Fibroblast of lung (primary cell): Measurements from ENCODE around the gene PPAN. TPM values are rescaled to one million over a fixed set of nuclear protein-coding genes. Genes with fewer than 3 reads are reported as not detected.

ENCODE experiments used
- DNase-seq, 2 donors: peaks; one replicate each; pipeline versions ENCODE4 v3.0.0 to v3.0.0-alpha.2; 2010; ENCODE audit warnings: low read depth in 2 of 2
- H2AFZ ChIP-seq: 2 replicates; pipeline ENCODE4 v1.5.1; 2012; ENCODE audit warnings: low read length, control low read depth, inconsistent platforms
- H3K27ac ChIP-seq: 2 replicates; pipeline ENCODE4 v1.5.1; 2011; ENCODE audit warnings: low read length, control low read depth; ENCODE audit not compliant: insufficient read depth
- H3K27me3 ChIP-seq: 2 replicates; pipeline ENCODE4 v1.5.1; 2011; ENCODE audit warnings: mild to moderate bottlenecking, low read length; ENCODE audit not compliant: control insufficient read depth, insufficient read depth
- H3K36me3 ChIP-seq: 2 replicates; pipeline ENCODE4 v1.5.1; 2011; ENCODE audit warnings: low read length; ENCODE audit not compliant: control insufficient read depth, insufficient read depth
- H3K4me1 ChIP-seq: 2 replicates; pipeline ENCODE4 v1.5.1; 2011; ENCODE audit warnings: low read length; ENCODE audit not compliant: control insufficient read depth, insufficient read depth; ENCODE audit errors: extremely low read depth
- H3K4me2 ChIP-seq: 2 replicates; pipeline ENCODE4 v1.5.1; 2011; ENCODE audit warnings: low read length, control low read depth; ENCODE audit not compliant: insufficient read depth; ENCODE audit errors: extremely low read depth
- H3K4me3 ChIP-seq, 4 experiments: fragments of 200-600 bp in 1 of 4; sonication (generic) in 1 of 4; replicated peaks in 1 of 4; 2 replicates each; pipeline ENCODE4 v1.5.1; 2011 to 2016; ENCODE audit warnings: low read length in 4 of 4, low read depth in 3 of 4, mild to moderate bottlenecking in 3 of 4, control low read depth in 2 of 4, inconsistent platforms in 1 of 4, mixed read lengths in 1 of 4; ENCODE audit not compliant: insufficient read depth in 1 of 4; ENCODE audit errors: control extremely low read depth in 1 of 4
- H3K79me2 ChIP-seq: 2 replicates; pipeline ENCODE4 v1.5.1; 2012; ENCODE audit warnings: mild to moderate bottlenecking, low read length, inconsistent platforms; ENCODE audit not compliant: control insufficient read depth, insufficient read depth
- H3K9ac ChIP-seq: 2 replicates; pipeline ENCODE4 v1.5.1; 2011; ENCODE audit warnings: mild to moderate bottlenecking, low read length, control low read depth; ENCODE audit not compliant: insufficient read depth
- H3K9me3 ChIP-seq: 2 replicates; pipeline ENCODE4 v1.5.1; 2012; ENCODE audit warnings: low read depth, low read length; ENCODE audit not compliant: control insufficient read depth, insufficient read depth
- H4K20me1 ChIP-seq: 2 replicates; pipeline ENCODE4 v1.5.1; 2011; ENCODE audit warnings: low read length; ENCODE audit not compliant: control insufficient read depth, insufficient read depth; ENCODE audit errors: extremely low read depth
- EZH2 ChIP-seq: IDR thresholded peaks from 2 replicates; pipeline ENCODE4 v1.5.1; 2012; ENCODE audit warnings: low read length, control low read depth, mild to moderate bottlenecking; ENCODE audit errors: missing control alignments
- polyA plus RNA-seq, 2 donors: library from polyadenylated mRNA; depleted of rRNA in 1 of 2; stranded (reverse) in 1 of 2; unstranded in 1 of 2; fragments of >200 nt; gene quantifications; 2 replicates each; pipeline ENCODE4 v1.2.1, GENCODE V29; 2011 to 2012; ENCODE audit warnings: missing spikeins in 1 of 2
- total RNA-seq: library from RNA; depleted of rRNA; stranded (reverse); fragments of >200 nt; gene quantifications from 2 replicates; pipeline ENCODE4 v1.2.1, GENCODE V29; 2014
- TF ChIP-seq, protein P1 (sequence below), 2 donors: IDR thresholded peaks in 1 of 2; conservative IDR thresholded peaks in 1 of 2; 1 replicate in 1 of 2; 2 replicates in 1 of 2; pipeline ENCODE4 v1.5.1; 2011 to 2012; ENCODE audit warnings: low read length in 2 of 2, control low read depth in 1 of 2, inconsistent platforms in 1 of 2, low read depth in 1 of 2, mild to moderate bottlenecking in 1 of 2

The PPAN gene
- total and polyA plus RNA-seq, 2 donors (not counting 1 experiment from before 2014, with no cell fraction given) = 15.3 to 22.6 TPM

DNA sequence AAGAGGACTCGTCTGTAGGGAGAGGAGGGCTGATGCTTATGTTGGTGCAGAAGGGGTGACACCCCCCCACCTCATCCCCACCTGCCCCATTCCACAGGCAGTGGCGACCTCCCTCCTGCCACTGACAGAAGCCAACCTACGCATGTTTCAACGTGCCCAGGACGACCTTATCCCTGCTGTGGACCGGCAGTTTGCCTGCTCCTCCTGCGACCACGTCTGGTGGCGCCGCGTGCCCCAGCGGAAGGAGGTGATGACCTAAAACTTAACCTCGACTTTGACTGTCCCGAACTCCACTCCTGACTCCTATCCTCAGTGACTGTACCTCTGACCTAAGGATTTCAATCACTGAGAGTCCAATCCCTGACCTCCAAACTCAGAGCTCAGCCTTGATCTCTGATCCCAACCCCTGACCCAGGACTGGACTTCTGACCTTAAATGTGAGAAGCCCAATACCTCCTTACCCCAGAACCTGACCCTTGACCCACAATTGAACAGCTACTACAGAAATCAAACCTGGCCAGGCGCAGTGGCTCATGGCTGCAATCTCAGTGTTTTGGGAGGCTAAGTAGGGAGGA, 16.3 kb upstream of the PPAN start:
- DNase-seq = no peak
- Histone ChIP-seq H2AFZ (no peak overlapping the region), H3K9me3 (no peaks in the 10 kb centered on the region), H3K36me3 (peaks cover 13% of the 10 kb centered on the region), H3K9ac (no peak overlapping the region), H3K4me1 (no peaks in the 10 kb centered on the region), H3K4me2 (no peak overlapping the region), H3K27ac (no peak overlapping the region), H3K79me2 (no peaks in the 10 kb centered on the region), H3K4me3 (no peak overlapping the region), H4K20me1 (no peaks in the 10 kb centered on the region), H3K27me3 (no peaks in the 10 kb centered on the region)
- TF ChIP-seq, protein P1, sequence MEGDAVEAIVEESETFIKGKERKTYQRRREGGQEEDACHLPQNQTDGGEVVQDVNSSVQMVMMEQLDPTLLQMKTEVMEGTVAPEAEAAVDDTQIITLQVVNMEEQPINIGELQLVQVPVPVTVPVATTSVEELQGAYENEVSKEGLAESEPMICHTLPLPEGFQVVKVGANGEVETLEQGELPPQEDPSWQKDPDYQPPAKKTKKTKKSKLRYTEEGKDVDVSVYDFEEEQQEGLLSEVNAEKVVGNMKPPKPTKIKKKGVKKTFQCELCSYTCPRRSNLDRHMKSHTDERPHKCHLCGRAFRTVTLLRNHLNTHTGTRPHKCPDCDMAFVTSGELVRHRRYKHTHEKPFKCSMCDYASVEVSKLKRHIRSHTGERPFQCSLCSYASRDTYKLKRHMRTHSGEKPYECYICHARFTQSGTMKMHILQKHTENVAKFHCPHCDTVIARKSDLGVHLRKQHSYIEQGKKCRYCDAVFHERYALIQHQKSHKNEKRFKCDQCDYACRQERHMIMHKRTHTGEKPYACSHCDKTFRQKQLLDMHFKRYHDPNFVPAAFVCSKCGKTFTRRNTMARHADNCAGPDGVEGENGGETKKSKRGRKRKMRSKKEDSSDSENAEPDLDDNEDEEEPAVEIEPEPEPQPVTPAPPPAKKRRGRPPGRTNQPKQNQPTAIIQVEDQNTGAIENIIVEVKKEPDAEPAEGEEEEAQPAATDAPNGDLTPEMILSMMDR (conservative IDR thresholded peaks at IDR 0.05 in 1 of 2, IDR thresholded peaks at IDR 0.05 in 1 of 2; ENCODE audit: low read depth in 1 of 2, low read length in 2 of 2) = no peak
- no peak for TF ChIP-seq EZH2

DNA sequence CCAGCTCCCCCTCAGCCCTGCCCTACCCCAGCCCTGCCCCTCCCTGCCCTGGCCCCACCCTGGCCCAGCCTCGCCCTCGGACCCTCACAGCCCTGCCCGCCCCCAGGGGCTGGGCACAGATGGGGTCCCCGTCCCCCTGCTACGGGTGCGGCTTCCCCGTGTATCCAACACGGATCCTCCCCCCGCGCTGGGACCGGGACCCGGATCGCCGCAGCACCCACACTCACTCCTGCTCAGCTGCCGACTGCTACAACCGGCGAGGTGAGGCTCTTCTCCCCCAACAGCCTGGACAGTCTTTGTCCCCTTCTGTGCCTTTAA, 14.8 kb upstream of the PPAN start:
- Histone ChIP-seq H2AFZ (no peak overlapping the region), H3K36me3 (peaks cover 13% of the 10 kb centered on the region), H3K4me1 (peaks cover 6% of the 10 kb centered on the region), H3K27ac (no peak overlapping the region), H4K20me1 (no peaks in the 10 kb centered on the region), H3K27me3 (no peaks in the 10 kb centered on the region), H3K4me2 (no peak overlapping the region), H3K79me2 (no peaks in the 10 kb centered on the region), H3K4me3 (no peak overlapping the region), H3K9ac (no peak overlapping the region), H3K9me3 (no peaks in the 10 kb centered on the region)
- TF ChIP-seq EZH2 = no peak
- TF ChIP-seq, protein P1 (conservative IDR thresholded peaks at IDR 0.05 in 1 of 2, IDR thresholded peaks at IDR 0.05 in 1 of 2; ENCODE audit: low read depth in 1 of 2, low read length in 2 of 2) = no peak
- no peak for DNase-seq

DNA sequence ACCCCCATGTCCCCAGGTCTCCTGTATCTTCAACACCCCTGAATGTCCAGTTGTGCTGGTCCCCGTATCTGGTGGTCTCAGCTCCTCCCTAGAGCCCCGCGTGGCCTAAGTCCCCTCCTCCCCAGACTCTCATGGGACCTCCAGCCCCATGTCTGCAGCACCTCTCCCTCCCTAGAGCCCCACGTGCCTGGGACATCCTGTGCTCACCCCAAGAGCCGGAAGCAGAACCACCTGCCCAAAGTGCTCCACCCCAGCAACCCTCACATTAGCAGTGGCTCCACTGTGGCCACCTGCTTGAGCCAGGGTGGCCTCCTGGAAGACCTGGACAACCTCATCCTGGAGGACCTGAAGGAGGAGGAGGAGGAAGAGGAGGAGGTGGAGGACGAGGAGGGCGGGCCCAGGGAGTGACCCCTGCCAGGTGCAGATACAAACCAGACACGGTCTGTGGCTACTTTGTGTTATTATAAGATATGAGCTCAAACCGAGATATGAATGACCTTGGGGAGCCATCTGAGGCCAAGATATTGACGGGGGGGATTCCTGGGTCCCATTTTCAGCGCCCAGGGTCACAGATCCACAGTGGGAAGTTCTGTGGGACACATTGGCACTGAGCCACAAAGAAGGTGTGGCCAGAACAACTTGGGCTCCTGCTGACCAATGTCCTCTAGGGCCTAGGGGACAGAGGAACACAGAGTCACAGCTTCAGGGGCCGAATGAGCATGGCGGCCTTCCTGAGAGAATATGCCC, 14.1 kb upstream of the PPAN start:
- Histone ChIP-seq H3K4me3 (no peak overlapping the region), H3K9ac (no peak overlapping the region), H2AFZ (no peak overlapping the region), H3K27ac (no peak overlapping the region), H3K9me3 (no peaks in the 10 kb centered on the region), H4K20me1 (no peaks in the 10 kb centered on the region), H3K4me2 (no peak overlapping the region), H3K4me1 (peaks cover 10% of the 10 kb centered on the region), H3K79me2 (no peaks in the 10 kb centered on the region), H3K27me3 (no peaks in the 10 kb centered on the region), H3K36me3 (peaks cover 13% of the 10 kb centered on the region)
- TF ChIP-seq EZH2 = no peak
- TF ChIP-seq, protein P1 (conservative IDR thresholded peaks at IDR 0.05 in 1 of 2, IDR thresholded peaks at IDR 0.05 in 1 of 2; ENCODE audit: low read depth in 1 of 2, low read length in 2 of 2) = no peak
- DNase-seq = no peak
